Measurements from ENCODE around the gene FAAP20. TPM values are rescaled to one million over a fixed set of nuclear protein-coding genes. Genes with fewer than 3 reads are reported as not detected.

The FAAP20 gene
- total and polyA plus RNA-seq, 9 of the 15 experiments (the other 6 are each of a cell fraction or from before 2014, with no cell fraction given): 0.58 to 143 (median 9.9) TPM

DNA sequence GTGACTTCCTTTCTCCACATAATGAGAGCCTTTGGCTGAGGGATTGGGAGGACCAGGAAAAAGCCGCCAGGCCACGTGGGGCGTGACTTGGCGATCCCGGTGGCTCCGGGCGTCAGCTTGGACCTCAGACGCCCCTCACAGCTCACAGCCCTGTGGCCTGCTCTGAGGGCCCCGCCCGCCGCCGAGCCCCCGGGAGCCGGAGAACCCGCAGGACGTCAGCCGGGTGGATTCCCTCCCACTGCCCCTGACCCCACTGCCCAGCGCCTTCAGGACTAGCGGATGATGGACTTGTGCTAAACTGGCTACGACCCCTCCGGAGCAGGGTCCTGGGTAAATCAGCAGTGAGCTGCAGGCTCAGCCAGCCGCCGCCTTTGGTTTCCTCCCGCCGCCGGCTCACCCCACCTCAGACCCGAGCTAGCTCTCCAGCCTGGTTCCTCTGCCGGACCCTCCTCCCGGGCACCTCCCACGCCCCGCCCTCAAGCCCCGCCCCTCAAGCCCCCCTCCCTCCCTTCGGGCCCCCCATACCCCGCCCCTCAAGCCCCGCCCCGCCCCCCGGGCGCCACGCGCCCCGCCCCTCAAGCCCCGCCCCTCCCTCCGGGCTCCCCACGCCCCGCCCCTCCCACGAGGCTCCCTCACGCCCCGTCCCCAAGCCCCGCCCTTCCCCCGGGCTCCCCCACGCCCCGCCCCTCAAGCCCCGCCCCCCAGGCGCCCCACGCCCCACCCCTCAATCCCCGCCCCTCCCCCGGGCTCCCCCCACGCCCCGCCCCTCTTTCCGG is 10.0 kb upstream of the FAAP20 start (continued):
- TF ChIP-seq RAD21 (CRISPR knock-in tag; conservative IDR thresholded peaks at IDR 0.05 in 1 of 2, IDR thresholded peaks at IDR 0.05 in 1 of 2) (no peak), CBFB (CRISPR knock-in tag; IDR thresholded peaks at IDR 0.05) (no peak), C11orf30 (IDR thresholded peaks at IDR 0.05; ENCODE audit: low read depth) (no peak), CREB1 (IDR thresholded peaks at IDR 0.05) (no peak), CREB1 (CRISPR knock-in tag; IDR thresholded peaks at IDR 0.05) (no peak), GATAD2B (IDR thresholded peaks at IDR 0.05; ENCODE audit: borderline replicate concordance) (no peak), ZNF347 (CRISPR knock-in tag; IDR thresholded peaks at IDR 0.05; ENCODE audit: low read depth) (no peak), AFF1 (IDR thresholded peaks at IDR 0.05; ENCODE audit: low read depth in 1 of 2, partially characterized antibody in 2 of 2) (no peak), SRSF9 (IDR thresholded peaks at IDR 0.05; ENCODE audit: borderline replicate concordance, low read depth, low read length) (no peak), TBP (optimal IDR thresholded peaks at IDR 0.05; ENCODE audit: low read depth, low read length) (peak; percentile 47), ZNF407 (IDR thresholded peaks at IDR 0.05; ENCODE audit: low read depth) (no peak), ATF1 (CRISPR knock-in tag; IDR thresholded peaks at IDR 0.05) (no peak), ATF1 (tag; IDR thresholded peaks at IDR 0.05) (no peak), HLTF (IDR thresholded peaks at IDR 0.05) (no peak)
- TF ChIP-seq, protein P1, sequence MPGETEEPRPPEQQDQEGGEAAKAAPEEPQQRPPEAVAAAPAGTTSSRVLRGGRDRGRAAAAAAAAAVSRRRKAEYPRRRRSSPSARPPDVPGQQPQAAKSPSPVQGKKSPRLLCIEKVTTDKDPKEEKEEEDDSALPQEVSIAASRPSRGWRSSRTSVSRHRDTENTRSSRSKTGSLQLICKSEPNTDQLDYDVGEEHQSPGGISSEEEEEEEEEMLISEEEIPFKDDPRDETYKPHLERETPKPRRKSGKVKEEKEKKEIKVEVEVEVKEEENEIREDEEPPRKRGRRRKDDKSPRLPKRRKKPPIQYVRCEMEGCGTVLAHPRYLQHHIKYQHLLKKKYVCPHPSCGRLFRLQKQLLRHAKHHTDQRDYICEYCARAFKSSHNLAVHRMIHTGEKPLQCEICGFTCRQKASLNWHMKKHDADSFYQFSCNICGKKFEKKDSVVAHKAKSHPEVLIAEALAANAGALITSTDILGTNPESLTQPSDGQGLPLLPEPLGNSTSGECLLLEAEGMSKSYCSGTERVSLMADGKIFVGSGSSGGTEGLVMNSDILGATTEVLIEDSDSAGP (CRISPR knock-in tag; IDR thresholded peaks at IDR 0.05): no peak
